ENCODE results near the gene SNRPA1. TPM values are rescaled to one million over a fixed set of nuclear protein-coding genes. Genes with fewer than 3 reads are reported as not detected.

SNRPA1 gene
- total and polyA plus RNA-seq, 9 of the 15 experiments (the other 6 are each of a cell fraction or from before 2014, with no cell fraction given): 62.7 to 245 (median 189) TPM

- FAIRE-seq (no peak), ATAC-seq (no peak), DNase-seq (ENCODE audit: extremely low read depth in 1 of 4, low spot score in 3 of 4) (no peak)
- BruUV-seq (replicated peaks): no TSS peak
- H3K4me2 ChIP-seq (ENCODE audit: insufficient read depth, low read length): no peak overlapping the region
- H3K36me3 ChIP-seq (ENCODE audit: control insufficient read depth, insufficient read depth, low read length): no peaks in the 10 kb centered on the region
- ChIA-PET POLR2A (interaction anchor here (0.6 to 1.3 kb wide), 4 partner anchors 9 to 406 kb away, joined by 3 to 5 read pairs (median 3); no protein-coding TSS in a partner anchor), CTCF (ENCODE audit: low intra/inter-chr PET ratio) (no interaction called here)
- no peaks in the 10 kb centered on the region for H3K79me2 ChIP-seq (ENCODE audit: control insufficient read depth, insufficient read depth, low read length)
- intact Hi-C loops (cut with micrococcal nuclease) (no loop called here), in situ Hi-C loops (cut with MboI) (no loop called here)
- no peak overlapping the region for H3K4me3 ChIP-seq
- peaks cover 0 to 29% of the 10 kb centered on the region in 2 experiments; a peak in 3 of 5 replicates for H3K27me3 ChIP-seq (ENCODE audit: control insufficient read depth in 2 of 2, insufficient read depth in 2 of 2, low read length in 2 of 2)
- H3K9me1 ChIP-seq (ENCODE audit: control insufficient read depth, insufficient read depth, low read length): no peaks in the 10 kb centered on the region
- H4K20me1 ChIP-seq (replicated peaks; ENCODE audit: control insufficient read depth, insufficient read depth, low read length): no peaks in the 10 kb centered on the region
- H2AFZ ChIP-seq (ENCODE audit: low read depth, low read length): no peak overlapping the region
- H3K9me3 ChIP-seq (replicated peaks; ENCODE audit: control insufficient read depth, insufficient read depth, low read depth, low read length): no peaks in the 10 kb centered on the region
- WGBS (ENCODE audit: insufficient coverage, low coverage, missing lambda C conversion rate): 55% methylated on average over 17 of the region's 21 CpGs
- no peak overlapping the region for H3K27ac ChIP-seq (ENCODE audit: extremely low read depth, low read depth, low read length)
- no peaks in the 10 kb centered on the region for H3K4me1 ChIP-seq (replicated peaks in 1 of 2; ENCODE audit: control insufficient read depth in 2 of 2, insufficient read depth in 2 of 2, low read length in 2 of 2)
- no peak overlapping the region for H3K9ac ChIP-seq (ENCODE audit: insufficient read depth in 1 of 2, low read depth in 2 of 2, low read length in 2 of 2)
- no peak for TF ChIP-seq RNF219 (CRISPR knock-in tag; IDR thresholded peaks at IDR 0.05)
- no peak for TF ChIP-seq CREB3L1 (IDR thresholded peaks at IDR 0.05; ENCODE audit: borderline replicate concordance, low read depth)
- TF ChIP-seq ZFP1 (CRISPR knock-in tag; IDR thresholded peaks at IDR 0.05): no peak
- TF ChIP-seq IRF9 (tag; IDR thresholded peaks at IDR 0.05): no peak
- no peak for TF ChIP-seq ZBTB33 (CRISPR knock-in tag; IDR thresholded peaks at IDR 0.05)
- no peak for TF ChIP-seq TCF15 (CRISPR knock-in tag; IDR thresholded peaks at IDR 0.05)
- TF ChIP-seq ZBTB34 (CRISPR knock-in tag; IDR thresholded peaks at IDR 0.05): no peak
Measured at GRCh38 chr15:101323793-101324523, 28.9 kb upstream of the SNRPA1 start.

Measured in K562 (cell line).